Measurements from ENCODE around the gene SLIT3. TPM values are rescaled to one million over a fixed set of nuclear protein-coding genes. Genes with fewer than 3 reads are reported as not detected.

The SLIT3 gene
- total and polyA plus RNA-seq, 2 donors from 2014 or later = 14.5 to 54.1 TPM

DNA sequence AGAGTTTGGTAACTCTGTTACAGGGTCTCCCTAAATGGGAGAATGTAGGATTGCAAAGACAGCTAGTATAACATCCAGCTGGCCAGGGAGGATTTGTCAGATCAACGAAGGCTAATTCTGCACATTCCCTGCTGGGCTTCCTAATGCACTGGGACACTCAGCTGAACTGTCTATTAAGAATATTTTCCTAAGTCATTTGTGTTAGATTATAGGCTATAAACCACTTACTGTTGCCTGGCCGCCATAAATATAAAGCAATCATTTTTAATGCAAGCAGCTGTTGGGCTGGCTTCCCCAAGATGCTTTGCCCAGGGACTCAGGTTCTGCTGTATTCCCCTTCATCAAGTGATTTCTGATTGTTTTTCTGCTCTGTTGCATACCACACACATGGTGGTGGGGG is 35.3 kb upstream of the SLIT3 start:
- DNase-seq = peak in 2 of 5 donors; percentile 26 to 62
- no peak for FAIRE-seq

DNA sequence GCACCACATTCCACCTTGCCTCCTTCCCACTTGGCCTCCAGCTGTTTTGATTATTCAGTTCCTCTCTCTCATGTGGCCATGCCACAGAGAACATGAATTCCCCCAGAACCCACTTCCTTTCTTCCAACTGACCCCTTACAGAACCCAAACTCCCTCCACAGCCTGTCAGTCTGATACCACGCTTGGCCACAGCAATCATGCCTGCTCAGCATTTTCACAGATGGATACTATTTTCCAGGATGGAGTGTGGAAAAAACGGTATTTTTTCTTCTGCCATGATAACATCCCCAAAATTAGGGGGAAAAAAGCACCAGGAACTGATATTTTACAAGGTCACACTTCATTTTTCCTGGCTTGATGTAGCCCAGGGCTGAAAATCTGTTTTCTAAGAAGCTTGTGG is 34.9 kb upstream of the SLIT3 start:
- no peaks in the 10 kb centered on the region for H3K36me3 ChIP-seq (ENCODE audit: control insufficient read depth in 2 of 3, insufficient read depth in 3 of 3, low read length in 3 of 3)
- intact Hi-C loops (cut with DNase I) = no loop called here
- FAIRE-seq = no peak
- H3K9ac ChIP-seq (ENCODE audit: low read length in 3 of 3) = no peak overlapping the region
- H3K9me3 ChIP-seq (ENCODE audit: control insufficient read depth in 2 of 3, insufficient read depth in 1 of 3, low read length in 3 of 3) = no peaks in the 10 kb centered on the region
- H3K27me3 ChIP-seq (ENCODE audit: control insufficient read depth, insufficient read depth, low read length) = no peaks in the 10 kb centered on the region
- no peak overlapping the region for H3K27ac ChIP-seq (ENCODE audit: low read depth in 2 of 2, low read length in 2 of 2)
- TF ChIP-seq, protein P1, sequence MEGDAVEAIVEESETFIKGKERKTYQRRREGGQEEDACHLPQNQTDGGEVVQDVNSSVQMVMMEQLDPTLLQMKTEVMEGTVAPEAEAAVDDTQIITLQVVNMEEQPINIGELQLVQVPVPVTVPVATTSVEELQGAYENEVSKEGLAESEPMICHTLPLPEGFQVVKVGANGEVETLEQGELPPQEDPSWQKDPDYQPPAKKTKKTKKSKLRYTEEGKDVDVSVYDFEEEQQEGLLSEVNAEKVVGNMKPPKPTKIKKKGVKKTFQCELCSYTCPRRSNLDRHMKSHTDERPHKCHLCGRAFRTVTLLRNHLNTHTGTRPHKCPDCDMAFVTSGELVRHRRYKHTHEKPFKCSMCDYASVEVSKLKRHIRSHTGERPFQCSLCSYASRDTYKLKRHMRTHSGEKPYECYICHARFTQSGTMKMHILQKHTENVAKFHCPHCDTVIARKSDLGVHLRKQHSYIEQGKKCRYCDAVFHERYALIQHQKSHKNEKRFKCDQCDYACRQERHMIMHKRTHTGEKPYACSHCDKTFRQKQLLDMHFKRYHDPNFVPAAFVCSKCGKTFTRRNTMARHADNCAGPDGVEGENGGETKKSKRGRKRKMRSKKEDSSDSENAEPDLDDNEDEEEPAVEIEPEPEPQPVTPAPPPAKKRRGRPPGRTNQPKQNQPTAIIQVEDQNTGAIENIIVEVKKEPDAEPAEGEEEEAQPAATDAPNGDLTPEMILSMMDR (IDR thresholded peaks at IDR 0.05; ENCODE audit: borderline replicate concordance, extremely low read depth, insufficient read depth) = no peak
- no peaks in the 10 kb centered on the region for H3K4me1 ChIP-seq (ENCODE audit: control insufficient read depth in 2 of 3, insufficient read depth in 2 of 3, low read depth in 1 of 3, low read length in 3 of 3)
- no peak for DNase-seq
- H3K4me3 ChIP-seq (ENCODE audit: low read length in 3 of 3) = no peak overlapping the region

More for the DNA sequence above, 35.3 kb upstream of the SLIT3 start:
- Histone ChIP-seq H3K4me3 (ENCODE audit: low read length in 3 of 3) (no peak overlapping the region), H3K27ac (ENCODE audit: low read depth in 2 of 2, low read length in 2 of 2) (no peak overlapping the region), H3K9me3 (ENCODE audit: control insufficient read depth in 2 of 3, insufficient read depth in 1 of 3, low read length in 3 of 3) (no peaks in the 10 kb centered on the region), H3K27me3 (ENCODE audit: control insufficient read depth, insufficient read depth, low read length) (no peaks in the 10 kb centered on the region), H3K9ac (ENCODE audit: low read length in 3 of 3) (no peak overlapping the region), H3K36me3 (ENCODE audit: control insufficient read depth in 2 of 3, insufficient read depth in 3 of 3, low read length in 3 of 3) (no peaks in the 10 kb centered on the region), H3K4me1 (ENCODE audit: control insufficient read depth in 2 of 3, insufficient read depth in 2 of 3, low read depth in 1 of 3, low read length in 3 of 3) (no peaks in the 10 kb centered on the region)
- TF ChIP-seq, protein P1 (IDR thresholded peaks at IDR 0.05; ENCODE audit: borderline replicate concordance, extremely low read depth, insufficient read depth) = no peak
- intact Hi-C loops (cut with DNase I) = no loop called here

DNA sequence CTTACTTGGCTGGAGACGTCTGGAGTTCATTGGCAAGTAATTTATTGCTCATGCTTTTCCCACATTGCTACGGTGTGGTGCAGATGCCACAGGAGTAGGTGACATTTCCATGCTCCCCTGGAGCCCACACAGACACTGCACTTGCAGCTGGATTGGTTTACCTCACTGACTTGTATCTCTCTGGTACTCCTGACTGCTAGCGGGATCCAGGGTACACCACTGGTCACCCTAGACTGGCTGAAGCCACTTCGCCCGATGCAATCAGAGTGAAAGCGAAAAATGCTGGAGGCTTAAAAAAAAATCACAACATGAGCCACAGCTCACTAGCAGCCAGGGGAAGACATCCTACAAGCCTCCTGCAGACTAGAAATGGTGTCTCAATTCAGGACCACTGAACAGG is 32.6 kb upstream of the SLIT3 start:
- FAIRE-seq = no peak
- TF ChIP-seq, protein P1 (IDR thresholded peaks at IDR 0.05; ENCODE audit: borderline replicate concordance, extremely low read depth, insufficient read depth) = no peak
- Histone ChIP-seq H3K27ac (ENCODE audit: low read depth in 2 of 2, low read length in 2 of 2) (no peak overlapping the region), H3K4me1 (ENCODE audit: control insufficient read depth in 2 of 3, insufficient read depth in 2 of 3, low read depth in 1 of 3, low read length in 3 of 3) (no peaks in the 10 kb centered on the region), H3K9ac (ENCODE audit: low read length in 3 of 3) (no peak overlapping the region), H3K36me3 (ENCODE audit: control insufficient read depth in 2 of 3, insufficient read depth in 3 of 3, low read length in 3 of 3) (no peaks in the 10 kb centered on the region), H3K4me3 (ENCODE audit: low read length in 3 of 3) (no peak overlapping the region), H3K27me3 (ENCODE audit: control insufficient read depth, insufficient read depth, low read length) (no peaks in the 10 kb centered on the region), H3K9me3 (ENCODE audit: control insufficient read depth in 2 of 3, insufficient read depth in 1 of 3, low read length in 3 of 3) (no peaks in the 10 kb centered on the region)
- DNase-seq = peak in 3 of 5 donors; percentile 33 to 46 (median 39)
- intact Hi-C loops (cut with DNase I) = no loop called here

DNA sequence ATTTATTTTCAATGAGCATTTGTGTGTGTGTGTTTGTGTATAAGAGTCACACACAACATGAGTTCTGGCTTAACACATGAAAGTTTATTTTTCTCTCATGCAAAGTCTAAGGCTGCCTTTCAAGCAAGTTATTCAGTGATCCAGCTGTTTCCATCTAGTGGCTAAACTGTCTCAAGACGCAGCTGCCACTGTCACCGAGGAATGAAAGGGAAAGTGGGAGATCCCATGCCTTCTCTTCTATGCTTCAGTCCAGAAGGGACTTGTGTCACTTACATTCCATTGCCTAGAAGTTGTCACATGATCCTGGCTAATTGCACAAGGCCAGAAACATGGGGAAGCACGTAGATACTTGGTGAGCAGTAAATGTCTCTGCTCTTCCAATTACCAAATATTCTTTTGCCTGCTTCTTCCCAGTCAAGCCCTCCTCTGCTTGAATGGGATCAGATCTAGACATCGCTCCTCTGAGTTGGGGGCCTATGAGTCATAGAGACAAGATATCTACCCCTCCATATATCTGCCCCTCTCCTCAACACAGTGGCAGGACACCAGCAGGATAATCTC is 30.4 kb upstream of the SLIT3 start:
- Histone ChIP-seq H3K9ac (ENCODE audit: low read length in 3 of 3) (no peak overlapping the region), H3K4me3 (ENCODE audit: low read length in 3 of 3) (no peak overlapping the region), H3K36me3 (ENCODE audit: control insufficient read depth in 2 of 3, insufficient read depth in 3 of 3, low read length in 3 of 3) (no peaks in the 10 kb centered on the region), H3K27me3 (ENCODE audit: control insufficient read depth, insufficient read depth, low read length) (no peaks in the 10 kb centered on the region), H3K27ac (ENCODE audit: low read depth in 2 of 2, low read length in 2 of 2) (no peak overlapping the region), H3K4me1 (ENCODE audit: control insufficient read depth in 2 of 3, insufficient read depth in 2 of 3, low read depth in 1 of 3, low read length in 3 of 3) (no peaks in the 10 kb centered on the region), H3K9me3 (ENCODE audit: control insufficient read depth in 2 of 3, insufficient read depth in 1 of 3, low read length in 3 of 3) (no peaks in the 10 kb centered on the region)
- peak in 2 of 5 donors; percentile 44 to 74 for DNase-seq
- intact Hi-C loops (cut with DNase I) = no loop called here
- TF ChIP-seq, protein P1 (IDR thresholded peaks at IDR 0.05; ENCODE audit: borderline replicate concordance, extremely low read depth, insufficient read depth) = no peak
- no peak for FAIRE-seq
